HEK293 (cell line): ENCODE results near the gene TTC33.

Experiments
- CTCF ChIA-PET: fragments of 350-600 bp; formaldehyde crosslinking; extraction: SDS; loops from one replicate; lab custom pipeline; 2021; ENCODE audit warnings: antibody characterized with exemption; lab: Yijun Ruan, JAX
- POLR2A ChIA-PET: fragments of 300-600 bp; formaldehyde crosslinking; extraction: SDS; loops from one replicate; lab custom pipeline; 2020; ENCODE audit warnings: antibody characterized with exemption, inconsistent platforms; lab: Yijun Ruan, JAX
- H3K27ac ChIP-seq: fragments of 200-500 bp; sonication (Bioruptor generic); 2 replicates; pipeline ENCODE4 v1.5.1; 2014; ENCODE audit warnings: low read depth, low read length, control low read depth, inconsistent platforms; ENCODE audit errors: extremely low read depth
- H3K36me3 ChIP-seq, 2 experiments: fragments of 200-500 bp in 1 of 2; sonication (Bioruptor generic) in 1 of 2; 1 replicate in 1 of 2; 2 replicates in 1 of 2; pipeline ENCODE4 v1.5.1; 2014 to 2017; ENCODE audit warnings: inconsistent platforms in 2 of 2, low read length in 2 of 2; ENCODE audit not compliant: control insufficient read depth in 2 of 2, insufficient read depth in 1 of 2
- H3K4me1 ChIP-seq: fragments of 200-500 bp; sonication (Bioruptor generic); 2 replicates; pipeline ENCODE4 v1.5.1; 2014; ENCODE audit warnings: mild to moderate bottlenecking, low read length, inconsistent platforms; ENCODE audit not compliant: control insufficient read depth, insufficient read depth
- H3K4me3 ChIP-seq: 2 replicates; pipeline ENCODE4 v1.5.1; 2011; ENCODE audit warnings: low read depth, mild to moderate bottlenecking, control low read depth, low read length, moderate library complexity
- H3K9me3 ChIP-seq: fragments of 200-500 bp; sonication (Bioruptor generic); 2 replicates; pipeline ENCODE4 v1.5.1; 2014; ENCODE audit warnings: low read depth, low read length, inconsistent platforms; ENCODE audit not compliant: control insufficient read depth, insufficient read depth
- EGR2 ChIP-seq: fragments of 450-650 bp; formaldehyde crosslinking; IDR thresholded peaks from 2 replicates; pipeline ENCODE4 v1.5.1; 2016; ENCODE audit warnings: low read depth, missing biosample characterization, missing genetic modification characterization
- ZBTB20 ChIP-seq: fragments of 450-650 bp; formaldehyde crosslinking; IDR thresholded peaks from 2 replicates; pipeline ENCODE4 v1.5.1; 2016; ENCODE audit warnings: missing biosample characterization, missing genetic modification characterization
- ZFHX2 ChIP-seq: fragments of 450-650 bp; formaldehyde crosslinking; conservative IDR thresholded peaks from 2 replicates; pipeline ENCODE4 v1.5.1; 2016; ENCODE audit warnings: missing biosample characterization, missing genetic modification characterization
- ZNF112 ChIP-seq: fragments of 450-650 bp; formaldehyde crosslinking; IDR thresholded peaks from 2 replicates; pipeline ENCODE4 v1.5.0; 2017; ENCODE audit warnings: missing biosample characterization, missing genetic modification characterization
- ZNF157 ChIP-seq: fragments of 450-650 bp; formaldehyde crosslinking; IDR thresholded peaks from 2 replicates; pipeline ENCODE4 v1.5.1; 2016; ENCODE audit warnings: missing biosample characterization, missing genetic modification characterization
- ZNF175 ChIP-seq: fragments of 450-650 bp; formaldehyde crosslinking; IDR thresholded peaks from 2 replicates; pipeline ENCODE4 v1.5.1; 2016; ENCODE audit warnings: missing biosample characterization, missing genetic modification characterization
- ZNF2 ChIP-seq: fragments of 450-650 bp; formaldehyde crosslinking; IDR thresholded peaks from 2 replicates; pipeline ENCODE4 v1.5.1; 2016; ENCODE audit warnings: missing biosample characterization, missing genetic modification characterization
- ZNF266 ChIP-seq: fragments of 450-650 bp; formaldehyde crosslinking; IDR thresholded peaks from 2 replicates; pipeline ENCODE4 v1.5.1; 2016; ENCODE audit warnings: missing biosample characterization, missing genetic modification characterization, low read depth
- ZNF433 ChIP-seq: fragments of 450-650 bp; formaldehyde crosslinking; IDR thresholded peaks from 2 replicates; pipeline ENCODE4 v1.5.1; 2016; ENCODE audit warnings: missing biosample characterization, missing genetic modification characterization, low read depth
- ZNF549 ChIP-seq: fragments of 450-650 bp; IDR thresholded peaks from 2 replicates; pipeline ENCODE4 v1.5.1; 2018; ENCODE audit warnings: missing biosample characterization, missing genetic modification characterization, mild to moderate bottlenecking, inconsistent platforms, moderate library complexity
- ZNF561 ChIP-seq: fragments of 450-650 bp; IDR thresholded peaks from 2 replicates; pipeline ENCODE4 v1.5.1; 2018; ENCODE audit warnings: missing biosample characterization, missing genetic modification characterization, borderline replicate concordance
- ZNF654 ChIP-seq: fragments of 450-650 bp; formaldehyde crosslinking; IDR thresholded peaks from 2 replicates; pipeline ENCODE4 v1.5.1; 2016; ENCODE audit warnings: low read depth, missing biosample characterization, missing genetic modification characterization
- ZNF701 ChIP-seq: fragments of 450-650 bp; formaldehyde crosslinking; IDR thresholded peaks from 2 replicates; pipeline ENCODE4 v1.5.1; 2016; ENCODE audit warnings: missing biosample characterization, missing genetic modification characterization
- ZNF747 ChIP-seq: fragments of 450-650 bp; formaldehyde crosslinking; IDR thresholded peaks from 2 replicates; pipeline ENCODE4 v1.5.1; 2016; ENCODE audit warnings: missing biosample characterization, missing genetic modification characterization
- ZNF768 ChIP-seq: fragments of 450-650 bp; formaldehyde crosslinking; IDR thresholded peaks from 2 replicates; pipeline ENCODE4 v1.5.1; 2018; ENCODE audit warnings: missing biosample characterization, mild to moderate bottlenecking, missing genetic modification characterization
- TF ChIP-seq, protein P1 (sequence below): fragments of 450-650 bp; formaldehyde crosslinking; IDR thresholded peaks from 2 replicates; pipeline ENCODE4 v1.5.0; 2017; ENCODE audit warnings: missing biosample characterization, missing genetic modification characterization, borderline replicate concordance
- TF ChIP-seq, protein P2 (sequence below): fragments of 450-650 bp; formaldehyde crosslinking; IDR thresholded peaks from 2 replicates; pipeline ENCODE4 v1.5.1; 2016; ENCODE audit warnings: missing biosample characterization, missing genetic modification characterization
- TF ChIP-seq, protein P3 (sequence below): fragments of 450-650 bp; formaldehyde crosslinking; IDR thresholded peaks from 2 replicates; pipeline ENCODE4 v1.5.1; 2016; ENCODE audit warnings: missing biosample characterization, missing genetic modification characterization, low read depth
- TF ChIP-seq, protein P4 (sequence below): IDR thresholded peaks from 2 replicates; pipeline ENCODE4 v1.6.1; 2011; ENCODE audit warnings: mild to moderate bottlenecking, low read depth, low read length, borderline replicate concordance
- TF ChIP-seq, protein P5 (sequence below): fragments of 450-650 bp; formaldehyde crosslinking; IDR thresholded peaks from 2 replicates; pipeline ENCODE4 v1.5.1; 2017; ENCODE audit warnings: missing biosample characterization, mild to moderate bottlenecking, missing genetic modification characterization, moderate library complexity

TTC33 gene

DNA sequence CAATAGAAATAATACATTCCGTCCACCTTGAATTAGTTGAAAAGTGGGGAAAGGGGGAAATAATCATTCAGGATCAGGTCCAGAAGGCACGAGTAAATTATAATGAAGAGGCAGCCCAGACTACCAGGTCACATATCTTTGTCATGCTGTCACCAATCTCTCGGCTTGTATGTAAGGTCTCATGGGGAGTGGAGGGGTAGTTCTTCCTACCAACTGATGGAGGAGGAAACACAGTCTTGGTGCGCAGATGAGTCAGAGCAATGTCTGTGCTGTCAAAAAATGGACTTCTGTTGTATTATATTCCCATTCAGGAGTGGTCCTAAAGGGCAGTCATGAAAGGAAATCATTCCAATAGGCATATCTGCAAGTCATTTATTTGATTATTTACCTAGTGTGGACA lies 240.3 kb downstream of the TTC33 start:
- POLR2A ChIA-PET: no interaction called here
- CTCF ChIA-PET: no interaction called here
- Histone ChIP-seq H3K9me3 (no peaks in the 10 kb centered on the region; the same call in 1 of the 2 replicates), H3K36me3 (no peaks in the 10 kb centered on the region), H3K27ac (no peak overlapping the region), H3K4me1 (no peaks in the 10 kb centered on the region), H3K4me3 (no peak overlapping the region)
- TF ChIP-seq EGR2 (tag by site-specific recombination) (no peak), ZFHX2 (tag by site-specific recombination) (no peak), ZNF747 (tag by site-specific recombination) (no peak), ZBTB20 (tag by site-specific recombination) (no peak), ZNF549 (no peak), ZNF654 (tag by site-specific recombination) (no peak), ZNF561 (tag by site-specific recombination) (no peak), ZNF701 (no peak), ZNF175 (tag by site-specific recombination) (no peak), ZNF157 (tag by site-specific recombination) (no peak), ZNF2 (tag by site-specific recombination) (no peak), ZNF768 (tag by site-specific recombination) (no peak), ZNF433 (no peak)
- TF ChIP-seq, protein P1, sequence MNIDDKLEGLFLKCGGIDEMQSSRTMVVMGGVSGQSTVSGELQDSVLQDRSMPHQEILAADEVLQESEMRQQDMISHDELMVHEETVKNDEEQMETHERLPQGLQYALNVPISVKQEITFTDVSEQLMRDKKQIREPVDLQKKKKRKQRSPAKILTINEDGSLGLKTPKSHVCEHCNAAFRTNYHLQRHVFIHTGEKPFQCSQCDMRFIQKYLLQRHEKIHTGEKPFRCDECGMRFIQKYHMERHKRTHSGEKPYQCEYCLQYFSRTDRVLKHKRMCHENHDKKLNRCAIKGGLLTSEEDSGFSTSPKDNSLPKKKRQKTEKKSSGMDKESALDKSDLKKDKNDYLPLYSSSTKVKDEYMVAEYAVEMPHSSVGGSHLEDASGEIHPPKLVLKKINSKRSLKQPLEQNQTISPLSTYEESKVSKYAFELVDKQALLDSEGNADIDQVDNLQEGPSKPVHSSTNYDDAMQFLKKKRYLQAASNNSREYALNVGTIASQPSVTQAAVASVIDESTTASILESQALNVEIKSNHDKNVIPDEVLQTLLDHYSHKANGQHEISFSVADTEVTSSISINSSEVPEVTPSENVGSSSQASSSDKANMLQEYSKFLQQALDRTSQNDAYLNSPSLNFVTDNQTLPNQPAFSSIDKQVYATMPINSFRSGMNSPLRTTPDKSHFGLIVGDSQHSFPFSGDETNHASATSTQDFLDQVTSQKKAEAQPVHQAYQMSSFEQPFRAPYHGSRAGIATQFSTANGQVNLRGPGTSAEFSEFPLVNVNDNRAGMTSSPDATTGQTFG (tag by site-specific recombination): no peak
- TF ChIP-seq, protein P2, sequence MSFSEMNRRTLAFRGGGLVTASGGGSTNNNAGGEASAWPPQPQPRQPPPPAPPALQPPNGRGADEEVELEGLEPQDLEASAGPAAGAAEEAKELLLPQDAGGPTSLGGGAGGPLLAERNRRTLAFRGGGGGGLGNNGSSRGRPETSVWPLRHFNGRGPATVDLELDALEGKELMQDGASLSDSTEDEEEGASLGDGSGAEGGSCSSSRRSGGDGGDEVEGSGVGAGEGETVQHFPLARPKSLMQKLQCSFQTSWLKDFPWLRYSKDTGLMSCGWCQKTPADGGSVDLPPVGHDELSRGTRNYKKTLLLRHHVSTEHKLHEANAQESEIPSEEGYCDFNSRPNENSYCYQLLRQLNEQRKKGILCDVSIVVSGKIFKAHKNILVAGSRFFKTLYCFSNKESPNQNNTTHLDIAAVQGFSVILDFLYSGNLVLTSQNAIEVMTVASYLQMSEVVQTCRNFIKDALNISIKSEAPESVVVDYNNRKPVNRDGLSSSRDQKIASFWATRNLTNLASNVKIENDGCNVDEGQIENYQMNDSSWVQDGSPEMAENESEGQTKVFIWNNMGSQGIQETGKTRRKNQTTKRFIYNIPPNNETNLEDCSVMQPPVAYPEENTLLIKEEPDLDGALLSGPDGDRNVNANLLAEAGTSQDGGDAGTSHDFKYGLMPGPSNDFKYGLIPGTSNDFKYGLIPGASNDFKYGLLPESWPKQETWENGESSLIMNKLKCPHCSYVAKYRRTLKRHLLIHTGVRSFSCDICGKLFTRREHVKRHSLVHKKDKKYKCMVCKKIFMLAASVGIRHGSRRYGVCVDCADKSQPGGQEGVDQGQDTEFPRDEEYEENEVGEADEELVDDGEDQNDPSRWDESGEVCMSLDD (tag by site-specific recombination): no peak
- TF ChIP-seq, protein P3, sequence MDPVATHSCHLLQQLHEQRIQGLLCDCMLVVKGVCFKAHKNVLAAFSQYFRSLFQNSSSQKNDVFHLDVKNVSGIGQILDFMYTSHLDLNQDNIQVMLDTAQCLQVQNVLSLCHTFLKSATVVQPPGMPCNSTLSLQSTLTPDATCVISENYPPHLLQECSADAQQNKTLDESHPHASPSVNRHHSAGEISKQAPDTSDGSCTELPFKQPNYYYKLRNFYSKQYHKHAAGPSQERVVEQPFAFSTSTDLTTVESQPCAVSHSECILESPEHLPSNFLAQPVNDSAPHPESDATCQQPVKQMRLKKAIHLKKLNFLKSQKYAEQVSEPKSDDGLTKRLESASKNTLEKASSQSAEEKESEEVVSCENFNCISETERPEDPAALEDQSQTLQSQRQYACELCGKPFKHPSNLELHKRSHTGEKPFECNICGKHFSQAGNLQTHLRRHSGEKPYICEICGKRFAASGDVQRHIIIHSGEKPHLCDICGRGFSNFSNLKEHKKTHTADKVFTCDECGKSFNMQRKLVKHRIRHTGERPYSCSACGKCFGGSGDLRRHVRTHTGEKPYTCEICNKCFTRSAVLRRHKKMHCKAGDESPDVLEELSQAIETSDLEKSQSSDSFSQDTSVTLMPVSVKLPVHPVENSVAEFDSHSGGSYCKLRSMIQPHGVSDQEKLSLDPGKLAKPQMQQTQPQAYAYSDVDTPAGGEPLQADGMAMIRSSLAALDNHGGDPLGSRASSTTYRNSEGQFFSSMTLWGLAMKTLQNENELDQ (tag by site-specific recombination): no peak
- TF ChIP-seq, protein P4, sequence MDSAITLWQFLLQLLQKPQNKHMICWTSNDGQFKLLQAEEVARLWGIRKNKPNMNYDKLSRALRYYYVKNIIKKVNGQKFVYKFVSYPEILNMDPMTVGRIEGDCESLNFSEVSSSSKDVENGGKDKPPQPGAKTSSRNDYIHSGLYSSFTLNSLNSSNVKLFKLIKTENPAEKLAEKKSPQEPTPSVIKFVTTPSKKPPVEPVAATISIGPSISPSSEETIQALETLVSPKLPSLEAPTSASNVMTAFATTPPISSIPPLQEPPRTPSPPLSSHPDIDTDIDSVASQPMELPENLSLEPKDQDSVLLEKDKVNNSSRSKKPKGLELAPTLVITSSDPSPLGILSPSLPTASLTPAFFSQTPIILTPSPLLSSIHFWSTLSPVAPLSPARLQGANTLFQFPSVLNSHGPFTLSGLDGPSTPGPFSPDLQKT: no peak

DNA sequence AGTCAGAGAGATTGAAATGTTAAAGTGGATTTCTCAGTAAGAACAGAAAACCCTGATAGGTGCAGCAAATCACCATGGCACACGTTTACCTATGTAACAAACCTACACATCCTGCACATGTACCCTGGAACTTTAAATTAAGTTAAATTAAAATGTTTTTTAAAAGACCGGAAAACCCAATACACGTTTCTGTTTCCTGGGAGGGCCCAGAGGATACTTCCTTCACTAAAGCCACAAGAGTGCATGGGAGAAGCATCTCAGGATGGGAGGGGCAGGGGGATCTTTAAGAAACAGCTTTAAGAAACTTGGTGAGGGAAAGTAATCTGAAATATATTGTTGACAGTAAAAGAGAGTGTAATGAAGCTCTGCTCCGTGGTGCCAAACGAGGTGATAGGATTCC lies 240.8 kb downstream of the TTC33 start:
- no peak for TF ChIP-seq ZNF112 (tag by site-specific recombination)
- no peak for TF ChIP-seq ZNF266
- TF ChIP-seq, protein P5, sequence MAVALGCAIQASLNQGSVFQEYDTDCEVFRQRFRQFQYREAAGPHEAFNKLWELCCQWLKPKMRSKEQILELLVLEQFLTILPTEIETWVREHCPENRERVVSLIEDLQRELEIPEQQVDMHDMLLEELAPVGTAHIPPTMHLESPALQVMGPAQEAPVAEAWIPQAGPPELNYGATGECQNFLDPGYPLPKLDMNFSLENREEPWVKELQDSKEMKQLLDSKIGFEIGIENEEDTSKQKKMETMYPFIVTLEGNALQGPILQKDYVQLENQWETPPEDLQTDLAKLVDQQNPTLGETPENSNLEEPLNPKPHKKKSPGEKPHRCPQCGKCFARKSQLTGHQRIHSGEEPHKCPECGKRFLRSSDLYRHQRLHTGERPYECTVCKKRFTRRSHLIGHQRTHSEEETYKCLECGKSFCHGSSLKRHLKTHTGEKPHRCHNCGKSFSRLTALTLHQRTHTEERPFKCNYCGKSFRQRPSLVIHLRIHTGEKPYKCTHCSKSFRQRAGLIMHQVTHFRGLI (tag by site-specific recombination): no peak
- TF ChIP-seq, all 188 proteins: peak for 0
- H3K9me3 ChIP-seq: no peaks in the 10 kb centered on the region; the same call in 1 of the 2 replicates
- CTCF ChIA-PET: no interaction called here

More for the DNA sequence above, 240.8 kb downstream of the TTC33 start:
- H3K4me1 ChIP-seq: no peaks in the 10 kb centered on the region
- no peaks in the 10 kb centered on the region for H3K36me3 ChIP-seq
- H3K27ac ChIP-seq: no peak overlapping the region
- no peak overlapping the region for H3K4me3 ChIP-seq
- POLR2A ChIA-PET: no interaction called here
